Measurements from ENCODE around the gene UBL7.

- TF ChIP-seq POLR2AphosphoS5 (IDR thresholded peaks at IDR 0.05) (no peak), CTCF (IDR thresholded peaks at IDR 0.05) (no peak), EP300 (IDR thresholded peaks at IDR 0.05) (no peak)
Observed at GRCh38 chr15:74429781-74430400, 31.1 kb downstream of the UBL7 start.

Measured in gastroesophageal sphincter (tissue), 3 donors.